K562 (cell line): ENCODE measurements around the gene GPR119. TPM values are rescaled to one million over a fixed set of nuclear protein-coding genes. Genes with fewer than 3 reads are reported as not detected.

Experiments
- CBX8 ChIP-seq: fragments of 200-600 bp; sonication (generic); IDR thresholded peaks from 2 replicates; pipeline ENCODE4 v1.6.1; 2012; ENCODE audit warnings: borderline replicate concordance, mixed run types, low read depth, mild to moderate bottlenecking, moderate library complexity, mixed read lengths, low read length, control low read depth, inconsistent platforms; ENCODE audit not compliant: poor library complexity, severe bottlenecking; ENCODE audit errors: extremely low read depth
- CHD2 ChIP-seq: IDR thresholded peaks from 2 replicates; pipeline ENCODE4 v1.6.1; 2011; ENCODE audit warnings: low read depth, low read length
- ETV6 ChIP-seq, 3 experiments: fragments of 150-350 bp in 1 of 3; sonication (generic) in 1 of 3; formaldehyde crosslinking in 1 of 3; IDR thresholded peaks; 2 replicates each; pipeline versions ENCODE4 v1.6.1 to v1.8.0; 2014 to 2022; ENCODE audit warnings: borderline replicate concordance in 2 of 3, low read depth in 2 of 3, antibody characterized with exemption in 1 of 3, low read length in 1 of 3, mild to moderate bottlenecking in 1 of 3, missing genetic modification reagents in 1 of 3
- FOXK2 ChIP-seq, 2 experiments: fragments of 450-650 bp; IDR thresholded peaks in 1 of 2; conservative IDR thresholded peaks in 1 of 2; 2 replicates each; pipeline ENCODE4 v1.6.1; 2016; ENCODE audit warnings: low read depth in 2 of 2, mild to moderate bottlenecking in 1 of 2
- GATAD2A ChIP-seq: fragments of 450-650 bp; IDR thresholded peaks from 2 replicates; pipeline ENCODE4 v1.6.1; 2017
- NRF1 ChIP-seq, 2 experiments: fragments of 450-650 bp; IDR thresholded peaks in 1 of 2; conservative IDR thresholded peaks in 1 of 2; 2 replicates each; pipeline ENCODE4 v1.6.1; 2014; ENCODE audit warnings: mild to moderate bottlenecking in 2 of 2
- NUFIP1 ChIP-seq: fragments of 450-650 bp; IDR thresholded peaks from 2 replicates; pipeline ENCODE4 v1.6.1; 2018; ENCODE audit not compliant: partially characterized antibody
- RBFOX2 ChIP-seq: fragments of 200-400 bp; formaldehyde crosslinking; IDR thresholded peaks from 2 replicates; pipeline ENCODE4 v1.6.1; 2017; ENCODE audit warnings: low read depth, mild to moderate bottlenecking, low read length, moderate library complexity
- SPI1 ChIP-seq: IDR thresholded peaks from 2 replicates; pipeline ENCODE4 v1.6.1; 2011; ENCODE audit warnings: low read depth, low read length, control low read depth, borderline replicate concordance
- TAF9B ChIP-seq: fragments of 450-650 bp; IDR thresholded peaks from 2 replicates; pipeline ENCODE4 v1.6.1; 2018; ENCODE audit warnings: mild to moderate bottlenecking; ENCODE audit not compliant: partially characterized antibody
- TBP ChIP-seq: optimal IDR thresholded peaks from 2 replicates; pipeline ENCODE3; 2011; ENCODE audit warnings: low read depth, low read length, improper control_type of control experiment
- TRIM28 ChIP-seq: fragments of 450-650 bp; IDR thresholded peaks from 2 replicates; pipeline ENCODE4 v1.6.1; 2017
- ZBTB7A ChIP-seq: IDR thresholded peaks from 2 replicates; pipeline ENCODE4 v1.6.1; 2011; ENCODE audit warnings: low read depth, mild to moderate bottlenecking, low read length, moderate library complexity, borderline replicate concordance; ENCODE audit not compliant: control insufficient read depth
- ZNF561 ChIP-seq: fragments of 450-650 bp; formaldehyde crosslinking; conservative IDR thresholded peaks from 2 replicates; pipeline ENCODE4 v1.4.0; 2020; ENCODE audit warnings: mild to moderate bottlenecking, moderate library complexity
- polyA plus RNA-seq, 8 experiments: library from polyadenylated mRNA; depleted of rRNA in 4 of 8; stranded (reverse) in 5 of 8; unstranded in 3 of 8; fragments of >200 nt; fragmentation: Nextera tagmentation in 2 of 8; fragmentation: Illumina TruSeq in 1 of 8; extraction: Ambion mirVana in 2 of 8; extraction: Trizol in 1 of 8; gene quantifications; 2 replicates each; pipeline versions ENCODE4 v1.2.1 to v1.2.3, GENCODE V29; 2011 to 2014; ENCODE audit warnings: inconsistent platforms in 1 of 8, missing spikeins in 1 of 8
- total RNA-seq, 7 experiments: library from RNA; depleted of rRNA in 6 of 7; stranded (reverse); fragments of >200 nt in 6 of 7; fragmentation: Illumina TruSeq in 2 of 7; extraction: Trizol in 2 of 7; gene quantifications; 2 replicates each; pipeline versions ENCODE4 v1.2.1 to v1.2.3, GENCODE V29; 2011 to 2021; ENCODE audit warnings: low replicate concordance in 1 of 7
- TF ChIP-seq, protein P1 (sequence below): sonication (generic); formaldehyde crosslinking; IDR thresholded peaks from 2 replicates; pipeline ENCODE4 v1.9.0; 2022; ENCODE audit warnings: mild to moderate bottlenecking, missing genetic modification reagents
- TF ChIP-seq, protein P2 (sequence below): fragments of 250-450 bp; sonication (Bioruptor Pico); IDR thresholded peaks from 2 replicates; pipeline ENCODE4 v1.9.0; 2021; ENCODE audit warnings: mild to moderate bottlenecking
- TF ChIP-seq, protein P3 (sequence below): fragments of 250-450 bp; sonication (Bioruptor Pico); IDR thresholded peaks from 2 replicates; pipeline ENCODE4 v1.4.0; 2020; ENCODE audit warnings: mild to moderate bottlenecking, moderate library complexity
- TF ChIP-seq, protein P4 (sequence below): sonication (generic); formaldehyde crosslinking; IDR thresholded peaks from 2 replicates; pipeline ENCODE4 v1.8.1; 2022; ENCODE audit warnings: missing genetic modification reagents
- TF ChIP-seq, protein P5 (sequence below): fragments of 450-650 bp; IDR thresholded peaks from 2 replicates; pipeline ENCODE4 v1.6.1; 2014; ENCODE audit warnings: low read depth, mild to moderate bottlenecking, moderate library complexity, borderline replicate concordance

The GPR119 gene
- total and polyA plus RNA-seq, 9 of the 15 experiments (the other 6 are each of a cell fraction or from before 2014, with no cell fraction given), result not detected

DNA sequence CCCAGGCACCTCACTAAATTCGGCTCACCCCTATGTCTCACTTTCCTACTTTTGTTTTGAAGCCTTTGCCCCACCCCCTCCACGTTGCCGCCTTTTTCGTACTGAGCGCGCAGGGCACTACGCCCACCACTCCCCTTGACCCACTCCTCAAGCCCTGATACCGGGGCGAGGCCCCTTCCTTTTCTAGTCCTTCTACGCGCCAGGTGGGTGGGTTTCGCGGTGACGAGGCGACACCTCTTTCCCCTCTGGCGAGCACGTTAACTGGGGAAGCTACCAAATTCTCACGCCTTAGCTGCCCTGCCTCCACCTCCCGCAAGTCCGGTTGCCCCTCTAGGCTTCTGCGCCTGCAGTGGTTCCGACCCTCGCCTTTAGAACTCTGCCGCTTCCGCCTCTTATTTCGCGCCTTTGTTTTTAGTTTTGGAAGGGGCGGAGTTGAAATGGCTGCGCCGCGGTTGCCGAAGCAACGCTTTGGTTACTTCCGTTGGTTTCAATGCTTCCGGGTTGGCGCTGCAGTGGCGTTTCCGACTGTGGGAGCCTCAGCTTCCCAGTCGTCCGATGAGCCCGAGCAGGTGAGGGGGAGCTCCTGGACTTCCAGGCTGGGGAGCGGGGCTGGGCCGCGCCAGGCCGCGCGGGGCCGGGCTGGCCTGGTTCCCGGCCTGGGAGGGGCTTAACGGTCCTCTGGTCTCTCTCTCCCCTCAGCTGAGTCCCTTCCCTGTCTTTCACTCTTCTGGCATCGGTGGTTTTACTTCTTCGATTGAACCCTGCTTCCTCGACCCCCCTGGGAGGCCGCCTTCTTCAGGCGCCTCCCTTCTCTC lies 45.9 kb downstream of the GPR119 start, which contains the start of gene SLC25A14 (continued):
- TF ChIP-seq, protein P1, sequence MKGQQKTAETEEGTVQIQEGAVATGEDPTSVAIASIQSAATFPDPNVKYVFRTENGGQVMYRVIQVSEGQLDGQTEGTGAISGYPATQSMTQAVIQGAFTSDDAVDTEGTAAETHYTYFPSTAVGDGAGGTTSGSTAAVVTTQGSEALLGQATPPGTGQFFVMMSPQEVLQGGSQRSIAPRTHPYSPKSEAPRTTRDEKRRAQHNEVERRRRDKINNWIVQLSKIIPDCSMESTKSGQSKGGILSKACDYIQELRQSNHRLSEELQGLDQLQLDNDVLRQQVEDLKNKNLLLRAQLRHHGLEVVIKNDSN (CRISPR knock-in tag), result no peak
- TF ChIP-seq FOXK2 (conservative IDR thresholded peaks at IDR 0.05 in 1 of 2, IDR thresholded peaks at IDR 0.05 in 1 of 2; ENCODE audit: low read depth in 2 of 2) (peak in 1 of 2 experiments; percentile 67; a peak in 3 of 4 replicates), ZNF561 (CRISPR knock-in tag) (no peak), RBFOX2 (peak; percentile 93), CHD2 (no peak), NRF1 (conservative IDR thresholded peaks at IDR 0.05 in 1 of 2, IDR thresholded peaks at IDR 0.05 in 1 of 2) (peak; percentile 47 to 64), TBP (peak; percentile 73), TAF9B (peak; percentile 37), GATAD2A (no peak), CBX8 (no peak), ZBTB7A (peak; percentile 80; the same call in 1 of the 2 replicates), ETV6 (IDR thresholded peaks at IDR 0.05; ENCODE audit: borderline replicate concordance in 1 of 2, low read depth in 2 of 2, low read length in 1 of 2) (peak; percentile 49 to 74; a peak in 2 of 4 replicates), ETV6 (CRISPR knock-in tag; IDR thresholded peaks at IDR 0.05; ENCODE audit: borderline replicate concordance) (no peak), SPI1 (0 out of 2 replicates have a peak, but pooled peaks have one; percentile 3), TRIM28 (no peak), NUFIP1 (no peak)
- TF ChIP-seq, protein P2, sequence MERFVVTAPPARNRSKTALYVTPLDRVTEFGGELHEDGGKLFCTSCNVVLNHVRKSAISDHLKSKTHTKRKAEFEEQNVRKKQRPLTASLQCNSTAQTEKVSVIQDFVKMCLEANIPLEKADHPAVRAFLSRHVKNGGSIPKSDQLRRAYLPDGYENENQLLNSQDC (CRISPR knock-in tag), result no peak
- TF ChIP-seq, protein P3, sequence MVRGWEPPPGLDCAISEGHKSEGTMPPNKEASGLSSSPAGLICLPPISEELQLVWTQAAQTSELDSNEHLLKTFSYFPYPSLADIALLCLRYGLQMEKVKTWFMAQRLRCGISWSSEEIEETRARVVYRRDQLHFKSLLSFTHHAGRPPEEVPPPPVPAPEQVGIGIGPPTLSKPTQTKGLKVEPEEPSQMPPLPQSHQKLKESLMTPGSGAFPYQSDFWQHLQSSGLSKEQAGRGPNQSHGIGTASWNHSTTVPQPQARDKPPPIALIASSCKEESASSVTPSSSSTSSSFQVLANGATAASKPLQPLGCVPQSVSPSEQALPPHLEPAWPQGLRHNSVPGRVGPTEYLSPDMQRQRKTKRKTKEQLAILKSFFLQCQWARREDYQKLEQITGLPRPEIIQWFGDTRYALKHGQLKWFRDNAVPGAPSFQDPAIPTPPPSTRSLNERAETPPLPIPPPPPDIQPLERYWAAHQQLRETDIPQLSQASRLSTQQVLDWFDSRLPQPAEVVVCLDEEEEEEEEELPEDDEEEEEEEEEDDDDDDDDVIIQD (CRISPR knock-in tag), result no peak
- TF ChIP-seq, protein P4, sequence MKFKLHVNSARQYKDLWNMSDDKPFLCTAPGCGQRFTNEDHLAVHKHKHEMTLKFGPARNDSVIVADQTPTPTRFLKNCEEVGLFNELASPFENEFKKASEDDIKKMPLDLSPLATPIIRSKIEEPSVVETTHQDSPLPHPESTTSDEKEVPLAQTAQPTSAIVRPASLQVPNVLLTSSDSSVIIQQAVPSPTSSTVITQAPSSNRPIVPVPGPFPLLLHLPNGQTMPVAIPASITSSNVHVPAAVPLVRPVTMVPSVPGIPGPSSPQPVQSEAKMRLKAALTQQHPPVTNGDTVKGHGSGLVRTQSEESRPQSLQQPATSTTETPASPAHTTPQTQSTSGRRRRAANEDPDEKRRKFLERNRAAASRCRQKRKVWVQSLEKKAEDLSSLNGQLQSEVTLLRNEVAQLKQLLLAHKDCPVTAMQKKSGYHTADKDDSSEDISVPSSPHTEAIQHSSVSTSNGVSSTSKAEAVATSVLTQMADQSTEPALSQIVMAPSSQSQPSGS (CRISPR knock-in tag), result no peak
- TF ChIP-seq, protein P5, sequence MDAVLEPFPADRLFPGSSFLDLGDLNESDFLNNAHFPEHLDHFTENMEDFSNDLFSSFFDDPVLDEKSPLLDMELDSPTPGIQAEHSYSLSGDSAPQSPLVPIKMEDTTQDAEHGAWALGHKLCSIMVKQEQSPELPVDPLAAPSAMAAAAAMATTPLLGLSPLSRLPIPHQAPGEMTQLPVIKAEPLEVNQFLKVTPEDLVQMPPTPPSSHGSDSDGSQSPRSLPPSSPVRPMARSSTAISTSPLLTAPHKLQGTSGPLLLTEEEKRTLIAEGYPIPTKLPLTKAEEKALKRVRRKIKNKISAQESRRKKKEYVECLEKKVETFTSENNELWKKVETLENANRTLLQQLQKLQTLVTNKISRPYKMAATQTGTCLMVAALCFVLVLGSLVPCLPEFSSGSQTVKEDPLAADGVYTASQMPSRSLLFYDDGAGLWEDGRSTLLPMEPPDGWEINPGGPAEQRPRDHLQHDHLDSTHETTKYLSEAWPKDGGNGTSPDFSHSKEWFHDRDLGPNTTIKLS, result peak; percentile 44; the same call in 1 of the 2 replicates
